ENCODE measurements around the gene SARS1. TPM values are rescaled to one million over a fixed set of nuclear protein-coding genes. Genes with fewer than 3 reads are reported as not detected.
A peak's percentile ranks its signal among the peaks of the same experiment; 100 is the strongest.

SARS1 gene
- total RNA-seq, 1 experiment from 2014 or later = 492 TPM

- intact Hi-C loops (cut with micrococcal nuclease) = no loop called here
- H3K36me3 Mint-ChIP-seq (ENCODE audit: insufficient read depth, unreplicated experiment) = no peaks in the 10 kb centered on the region
- no peaks in the 10 kb centered on the region for H3K9me3 Mint-ChIP-seq (ENCODE audit: unreplicated experiment)
- H3K4me1 Mint-ChIP-seq (ENCODE audit: insufficient read depth, unreplicated experiment) = no peaks in the 10 kb centered on the region
- no peaks in the 10 kb centered on the region for H3K27me3 Mint-ChIP-seq (ENCODE audit: insufficient read depth, unreplicated experiment)
- POLR2A ChIA-PET = no interaction called here
- H3K27ac Mint-ChIP-seq (ENCODE audit: low read depth, unreplicated experiment) = no peak overlapping the region
- TF ChIP-seq CTCF (IDR thresholded peaks at IDR 0.05; ENCODE audit: unreplicated experiment) = no peak
- no peak for DNase-seq (ENCODE audit: unreplicated experiment)
- CTCF ChIA-PET = interaction anchor here (0.6 to 1.9 kb wide), 5 partner anchors 14 to 525 kb away, joined by 3 to 5 read pairs (median 3); no protein-coding TSS in a partner anchor
- H3K4me3 Mint-ChIP-seq (ENCODE audit: unreplicated experiment) = no peak overlapping the region
- no TSS peak for BruUV-seq (replicated peaks)
These were observed 34.7 kb downstream of the SARS1 start for GRCh38 chr1:109248444-109248796.

- no peak within 1 kb of the TSS for H3K27ac Mint-ChIP-seq (ENCODE audit: low read depth, unreplicated experiment)
- POLR2A ChIA-PET = interaction anchor here (0.6 to 2.3 kb wide), 7 partner anchors 9 to 286 kb away, joined by 3 to 19 read pairs (median 6); partner anchors contain the start of genes SARS1 and SORT1
- H3K36me3 Mint-ChIP-seq (ENCODE audit: insufficient read depth, unreplicated experiment) = no peaks in the 10 kb centered on the region
- intact Hi-C loops (cut with micrococcal nuclease) = loop anchor here (1.0 kb wide), 1 partner anchor 9 kb away; no protein-coding TSS in a partner anchor
- H3K4me1 Mint-ChIP-seq (ENCODE audit: insufficient read depth, unreplicated experiment) = no peaks in the 10 kb centered on the region
- CTCF ChIA-PET = interaction anchor here (0.6 to 1.8 kb wide), 7 partner anchors 10 to 524 kb away, joined by 3 to 9 read pairs (median 3); partner anchors contain the start of gene SARS1
- no peaks in the 10 kb centered on the region for H3K27me3 Mint-ChIP-seq (ENCODE audit: insufficient read depth, unreplicated experiment)
- no TSS peak for BruUV-seq (replicated peaks)
- DNase-seq (ENCODE audit: unreplicated experiment) = peak; percentile 72
- TF ChIP-seq CTCF (IDR thresholded peaks at IDR 0.05; ENCODE audit: unreplicated experiment) = no peak
- peak within 1 kb of the TSS; percentile 64 for H3K4me3 Mint-ChIP-seq (ENCODE audit: unreplicated experiment)
- H3K9me3 Mint-ChIP-seq (ENCODE audit: unreplicated experiment) = no peaks in the 10 kb centered on the region
These were observed 35.3 kb downstream of the SARS1 start, which contains the start of gene CELSR2 for GRCh38 chr1:109248797-109249629. CELSR2 (plus strand) TSS chr1:109249539; CDS start chr1:109250080, 541 bp downstream.

DNA sequence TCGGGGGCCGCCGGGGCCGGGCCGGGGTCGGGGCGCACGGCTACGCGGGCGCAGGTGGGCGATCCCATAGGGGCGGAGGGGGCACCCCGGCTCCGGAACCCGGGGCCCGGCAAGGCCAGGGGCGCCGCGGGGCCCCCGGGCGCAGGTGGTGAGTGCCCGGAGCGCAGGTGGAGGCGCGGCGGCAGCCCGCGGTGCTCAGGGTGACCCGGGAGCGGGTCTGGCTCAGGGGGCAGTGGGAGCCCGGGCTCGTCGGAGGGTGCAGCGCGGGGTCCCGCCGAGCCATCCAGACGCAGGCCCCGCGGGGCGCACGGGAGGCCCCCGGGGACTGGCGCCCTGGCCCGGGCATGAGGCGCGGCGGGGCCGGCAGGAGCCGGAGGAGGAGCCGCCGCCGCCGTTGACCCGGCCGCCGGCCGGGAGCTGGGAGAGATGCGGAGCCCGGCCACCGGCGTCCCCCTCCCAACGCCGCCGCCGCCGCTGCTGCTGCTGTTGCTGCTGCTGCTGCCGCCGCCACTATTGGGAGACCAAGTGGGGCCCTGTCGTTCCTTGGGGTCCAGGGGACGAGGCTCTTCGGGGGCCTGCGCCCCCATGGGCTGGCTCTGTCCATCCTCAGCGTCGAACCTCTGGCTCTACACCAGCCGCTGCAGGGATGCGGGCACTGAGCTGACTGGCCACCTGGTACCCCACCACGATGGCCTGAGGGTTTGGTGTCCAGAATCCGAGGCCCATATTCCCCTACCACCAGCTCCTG lies 36.1 kb downstream of the SARS1 start:
- intact Hi-C loops (cut with micrococcal nuclease) = loop anchor here (1.0 kb wide), 1 partner anchor 10 kb away; no protein-coding TSS in a partner anchor
- TF ChIP-seq CTCF (IDR thresholded peaks at IDR 0.05; ENCODE audit: unreplicated experiment) = no peak
- H3K36me3 Mint-ChIP-seq (ENCODE audit: insufficient read depth, unreplicated experiment) = no peaks in the 10 kb centered on the region
- no TSS peak for BruUV-seq (replicated peaks)
- H3K4me1 Mint-ChIP-seq (ENCODE audit: insufficient read depth, unreplicated experiment) = no peaks in the 10 kb centered on the region
- POLR2A ChIA-PET = interaction anchor here (0.6 to 2.3 kb wide), 11 partner anchors 10 to 287 kb away, joined by 3 to 19 read pairs (median 4); partner anchors contain the start of genes SARS1 and SORT1
- no peak overlapping the region for H3K27ac Mint-ChIP-seq (ENCODE audit: low read depth, unreplicated experiment)
- H3K9me3 Mint-ChIP-seq (ENCODE audit: unreplicated experiment) = no peaks in the 10 kb centered on the region
- DNase-seq (ENCODE audit: unreplicated experiment) = no peak
- H3K4me3 Mint-ChIP-seq (ENCODE audit: unreplicated experiment) = peak overlapping the region; percentile 64
- no peaks in the 10 kb centered on the region for H3K27me3 Mint-ChIP-seq (ENCODE audit: insufficient read depth, unreplicated experiment)
- CTCF ChIA-PET = interaction anchor here (0.7 to 1.8 kb wide), 8 partner anchors 11 to 282 kb away, joined by 3 to 9 read pairs (median 3); partner anchors contain the start of genes PSRC1 and SARS1

Measured in MCF 10A (cell line).